IPS-15b (cell line): ENCODE measurements around the gene HOXC12.

Experiments
- H3K27me3 ChIP-seq: one replicate; pipeline ENCODE4 v1.6.1; 2013; ENCODE audit warnings: low read length; ENCODE audit not compliant: control insufficient read depth, insufficient read depth
- H3K36me3 ChIP-seq: one replicate; pipeline ENCODE4 v1.6.1; 2013; ENCODE audit warnings: low read length; ENCODE audit not compliant: control insufficient read depth, insufficient read depth
- H3K4me1 ChIP-seq: one replicate; pipeline ENCODE4 v1.6.1; 2013; ENCODE audit warnings: mild to moderate bottlenecking, low read length; ENCODE audit not compliant: control insufficient read depth, insufficient read depth
- H3K4me3 ChIP-seq: one replicate; pipeline ENCODE4 v1.5.1; 2013; ENCODE audit warnings: low read depth, low read length
- H3K9ac ChIP-seq: one replicate; pipeline ENCODE4 v1.6.1; 2013; ENCODE audit warnings: low read depth, mild to moderate bottlenecking, low read length
- H3K9me3 ChIP-seq: one replicate; pipeline ENCODE4 v1.6.1; 2013; ENCODE audit warnings: mild to moderate bottlenecking, low read length; ENCODE audit not compliant: control insufficient read depth, insufficient read depth

HOXC12 gene

GRCh38 chr12:53935383-53936341 lies 19.0 kb upstream of the HOXC12 start:
- Histone ChIP-seq H3K4me1 (no peaks in the 10 kb centered on the region), H3K27me3 (peaks cover 98% of the 10 kb centered on the region), H3K9ac (no peak overlapping the region), H3K4me3 (no peak overlapping the region), H3K9me3 (no peaks in the 10 kb centered on the region), H3K36me3 (no peaks in the 10 kb centered on the region)

GRCh38 chr12:53937099-53937498 lies 17.6 kb upstream of the HOXC12 start:
- Histone ChIP-seq H3K4me3 (no peak overlapping the region), H3K4me1 (no peaks in the 10 kb centered on the region), H3K9me3 (no peaks in the 10 kb centered on the region), H3K36me3 (no peaks in the 10 kb centered on the region), H3K9ac (no peak overlapping the region), H3K27me3 (peaks cover 98% of the 10 kb centered on the region)

- Histone ChIP-seq H3K9me3 (no peaks in the 10 kb centered on the region), H3K36me3 (no peaks in the 10 kb centered on the region), H3K27me3 (peaks cover 98% of the 10 kb centered on the region), H3K4me3 (peak overlapping the region; percentile 4), H3K9ac (no peak overlapping the region), H3K4me1 (no peaks in the 10 kb centered on the region)
Observed at GRCh38 chr12:53937596-53938325, 16.9 kb upstream of the HOXC12 start.

- Histone ChIP-seq H3K27me3 (peaks cover 98% of the 10 kb centered on the region), H3K36me3 (no peaks in the 10 kb centered on the region), H3K4me3 (peak within 1 kb of the TSS; percentile 4), H3K4me1 (no peaks in the 10 kb centered on the region), H3K9ac (no peak within 1 kb of the TSS), H3K9me3 (no peaks in the 10 kb centered on the region)
Observed at GRCh38 chr12:53938326-53939140, 16.2 kb upstream of the HOXC12 start, which contains the start of gene HOXC13. Gene HOXC13 (plus strand): TSS chr12:53938831. CDS start chr12:53938907, 76 bp downstream.

- Histone ChIP-seq H3K4me1 (no peaks in the 10 kb centered on the region), H3K9ac (no peak overlapping the region), H3K9me3 (no peaks in the 10 kb centered on the region), H3K27me3 (peaks cover 98% of the 10 kb centered on the region), H3K4me3 (no peak overlapping the region), H3K36me3 (no peaks in the 10 kb centered on the region)
Observed at GRCh38 chr12:53939141-53940108, 15.3 kb upstream of the HOXC12 start.

- no peaks in the 10 kb centered on the region for H3K36me3 ChIP-seq
- H3K9ac ChIP-seq = no peak overlapping the region
- H3K4me1 ChIP-seq = no peaks in the 10 kb centered on the region
- H3K4me3 ChIP-seq = peak overlapping the region; percentile 10
- H3K27me3 ChIP-seq = peaks cover 98% of the 10 kb centered on the region
- no peaks in the 10 kb centered on the region for H3K9me3 ChIP-seq
Observed at GRCh38 chr12:53940443-53941014, 14.2 kb upstream of the HOXC12 start.

GRCh38 chr12:53941187-53941586 lies 13.5 kb upstream of the HOXC12 start:
- H3K36me3 ChIP-seq = no peaks in the 10 kb centered on the region
- no peaks in the 10 kb centered on the region for H3K9me3 ChIP-seq
- H3K4me1 ChIP-seq = no peaks in the 10 kb centered on the region
- no peak overlapping the region for H3K9ac ChIP-seq
- no peak overlapping the region for H3K4me3 ChIP-seq
- peaks cover 98% of the 10 kb centered on the region for H3K27me3 ChIP-seq

- no peaks in the 10 kb centered on the region for H3K36me3 ChIP-seq
- no peaks in the 10 kb centered on the region for H3K9me3 ChIP-seq
- H3K9ac ChIP-seq = no peak overlapping the region
- H3K27me3 ChIP-seq = peaks cover 98% of the 10 kb centered on the region
- no peaks in the 10 kb centered on the region for H3K4me1 ChIP-seq
- H3K4me3 ChIP-seq = no peak overlapping the region
Observed at GRCh38 chr12:53941750-53942149, 13.0 kb upstream of the HOXC12 start.

- Histone ChIP-seq H3K36me3 (no peaks in the 10 kb centered on the region), H3K9ac (no peak overlapping the region), H3K4me1 (no peaks in the 10 kb centered on the region), H3K4me3 (peak overlapping the region; percentile 1), H3K9me3 (no peaks in the 10 kb centered on the region), H3K27me3 (peaks cover 98% of the 10 kb centered on the region)
Observed at GRCh38 chr12:53942467-53942997, 12.2 kb upstream of the HOXC12 start.

- H3K9me3 ChIP-seq = no peaks in the 10 kb centered on the region
- no peak overlapping the region for H3K4me3 ChIP-seq
- peaks cover 100% of the 10 kb centered on the region for H3K27me3 ChIP-seq
- H3K36me3 ChIP-seq = no peaks in the 10 kb centered on the region
- no peak overlapping the region for H3K9ac ChIP-seq
- H3K4me1 ChIP-seq = no peaks in the 10 kb centered on the region
Observed at GRCh38 chr12:53944209-53944608, 10.5 kb upstream of the HOXC12 start.
